Peyer's patch (tissue), 4 donors: ENCODE measurements around the gene GLDC.

Experiments
- POLR2A ChIP-seq, 2 donors: fragments of 450-650 bp; IDR thresholded peaks; one replicate each; pipeline ENCODE4 v1.5.1; 2017; ENCODE audit warnings: antibody characterized with exemption in 2 of 2, mild to moderate bottlenecking in 2 of 2, moderate library complexity in 2 of 2
- TF ChIP-seq, protein P1 (sequence below), 6 experiments: fragments of 450-650 bp in 4 of 6; fragments of 200-600 bp in 2 of 6; sonication (generic) in 1 of 6; IDR thresholded peaks; one replicate each; pipeline ENCODE4 v1.5.1; 2017 to 2019; ENCODE audit warnings: antibody characterized with exemption in 6 of 6, mild to moderate bottlenecking in 3 of 6, moderate library complexity in 1 of 6

DNA sequence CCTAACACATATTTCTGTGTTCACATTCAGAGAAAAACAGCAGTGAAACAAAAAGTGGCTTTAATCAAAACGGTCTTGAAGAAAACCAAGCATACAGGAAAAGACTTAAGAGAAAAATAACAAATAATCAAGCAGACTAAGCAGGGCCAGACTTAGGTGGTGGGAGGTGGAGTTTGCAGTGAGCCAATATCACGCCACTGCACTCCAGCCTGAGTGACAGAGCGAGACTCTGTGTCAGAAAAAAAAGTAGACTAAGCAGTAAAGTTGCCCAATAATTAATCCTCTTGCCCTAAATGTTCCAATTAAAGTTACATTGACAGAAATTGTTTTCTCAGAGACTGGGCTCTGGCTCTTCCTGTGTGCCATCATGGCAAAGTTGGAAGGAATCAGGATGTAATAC, 26.6 kb upstream of the GLDC start:
- no peak for TF ChIP-seq POLR2A (IDR thresholded peaks at IDR 0.05)
- TF ChIP-seq, protein P1, sequence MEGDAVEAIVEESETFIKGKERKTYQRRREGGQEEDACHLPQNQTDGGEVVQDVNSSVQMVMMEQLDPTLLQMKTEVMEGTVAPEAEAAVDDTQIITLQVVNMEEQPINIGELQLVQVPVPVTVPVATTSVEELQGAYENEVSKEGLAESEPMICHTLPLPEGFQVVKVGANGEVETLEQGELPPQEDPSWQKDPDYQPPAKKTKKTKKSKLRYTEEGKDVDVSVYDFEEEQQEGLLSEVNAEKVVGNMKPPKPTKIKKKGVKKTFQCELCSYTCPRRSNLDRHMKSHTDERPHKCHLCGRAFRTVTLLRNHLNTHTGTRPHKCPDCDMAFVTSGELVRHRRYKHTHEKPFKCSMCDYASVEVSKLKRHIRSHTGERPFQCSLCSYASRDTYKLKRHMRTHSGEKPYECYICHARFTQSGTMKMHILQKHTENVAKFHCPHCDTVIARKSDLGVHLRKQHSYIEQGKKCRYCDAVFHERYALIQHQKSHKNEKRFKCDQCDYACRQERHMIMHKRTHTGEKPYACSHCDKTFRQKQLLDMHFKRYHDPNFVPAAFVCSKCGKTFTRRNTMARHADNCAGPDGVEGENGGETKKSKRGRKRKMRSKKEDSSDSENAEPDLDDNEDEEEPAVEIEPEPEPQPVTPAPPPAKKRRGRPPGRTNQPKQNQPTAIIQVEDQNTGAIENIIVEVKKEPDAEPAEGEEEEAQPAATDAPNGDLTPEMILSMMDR (IDR thresholded peaks at IDR 0.05) = no peak
